Raji (cell line): ENCODE measurements around the gene ERBB3.
A peak's percentile ranks its signal among the peaks of the same experiment; 100 is the strongest.

Source experiments
- POLR2A ChIP-seq: IDR thresholded peaks from 2 replicates; pipeline ENCODE4 v1.6.1; 2011; ENCODE audit warnings: low read depth, low read length, control low read depth; ENCODE audit not compliant: insufficient read depth

The ERBB3 gene

GRCh38 chr12:56120158-56120846 lies 40.3 kb downstream of the ERBB3 start:
- no peak for TF ChIP-seq POLR2A

GRCh38 chr12:56121204-56121870 lies 41.4 kb downstream of the ERBB3 start:
- no peak for TF ChIP-seq POLR2A

DNA sequence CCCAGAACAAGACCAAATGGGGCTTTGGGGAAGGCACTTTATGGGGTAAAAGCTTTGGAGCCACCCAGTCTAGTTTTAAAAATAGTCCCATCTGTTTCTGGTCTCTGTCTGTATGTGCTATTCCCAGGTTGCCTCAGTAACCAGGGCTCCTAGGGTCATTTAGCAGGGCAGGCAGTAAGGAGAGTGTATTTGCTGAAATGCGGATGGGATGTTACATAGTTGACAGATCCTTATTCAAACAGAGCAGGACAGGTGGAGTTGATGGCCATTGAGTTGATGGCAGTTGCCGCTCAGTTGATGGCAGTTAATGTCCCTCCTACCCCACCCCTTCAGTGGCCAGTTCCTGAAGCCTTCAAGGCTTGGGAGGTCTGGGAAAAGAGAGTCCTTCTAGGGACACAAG lies 42.7 kb downstream of the ERBB3 start:
- TF ChIP-seq POLR2A: no peak

GRCh38 chr12:56124133-56124532 lies 44.2 kb downstream of the ERBB3 start:
- no peak for TF ChIP-seq POLR2A

DNA sequence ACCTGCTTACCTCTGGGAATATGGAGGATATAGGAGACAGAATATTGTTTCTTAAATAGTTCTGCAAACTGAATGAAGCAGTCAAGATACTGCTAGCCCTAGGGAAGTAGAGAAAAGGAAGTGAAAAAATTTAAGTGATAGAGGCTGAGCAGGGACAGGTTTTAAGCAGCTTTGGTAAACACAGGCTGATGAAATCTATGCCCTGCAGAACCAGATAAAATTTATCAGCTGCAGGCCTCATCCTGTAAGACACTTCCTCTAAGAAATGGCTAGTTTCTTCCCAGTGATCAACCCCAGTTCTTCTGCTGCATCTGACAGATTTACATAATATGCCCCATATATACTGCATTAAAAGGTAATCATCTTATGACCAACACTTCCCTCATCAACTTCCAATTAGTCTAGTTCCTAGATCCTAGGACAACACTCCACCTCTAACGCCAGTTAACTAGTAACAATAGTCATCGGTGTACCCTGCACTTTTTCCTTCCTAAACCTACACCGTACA lies 46.8 kb downstream of the ERBB3 start:
- TF ChIP-seq POLR2A: no peak

- TF ChIP-seq POLR2A: no peak
These were observed 47.5 kb downstream of the ERBB3 start for GRCh38 chr12:56127485-56127887.

DNA sequence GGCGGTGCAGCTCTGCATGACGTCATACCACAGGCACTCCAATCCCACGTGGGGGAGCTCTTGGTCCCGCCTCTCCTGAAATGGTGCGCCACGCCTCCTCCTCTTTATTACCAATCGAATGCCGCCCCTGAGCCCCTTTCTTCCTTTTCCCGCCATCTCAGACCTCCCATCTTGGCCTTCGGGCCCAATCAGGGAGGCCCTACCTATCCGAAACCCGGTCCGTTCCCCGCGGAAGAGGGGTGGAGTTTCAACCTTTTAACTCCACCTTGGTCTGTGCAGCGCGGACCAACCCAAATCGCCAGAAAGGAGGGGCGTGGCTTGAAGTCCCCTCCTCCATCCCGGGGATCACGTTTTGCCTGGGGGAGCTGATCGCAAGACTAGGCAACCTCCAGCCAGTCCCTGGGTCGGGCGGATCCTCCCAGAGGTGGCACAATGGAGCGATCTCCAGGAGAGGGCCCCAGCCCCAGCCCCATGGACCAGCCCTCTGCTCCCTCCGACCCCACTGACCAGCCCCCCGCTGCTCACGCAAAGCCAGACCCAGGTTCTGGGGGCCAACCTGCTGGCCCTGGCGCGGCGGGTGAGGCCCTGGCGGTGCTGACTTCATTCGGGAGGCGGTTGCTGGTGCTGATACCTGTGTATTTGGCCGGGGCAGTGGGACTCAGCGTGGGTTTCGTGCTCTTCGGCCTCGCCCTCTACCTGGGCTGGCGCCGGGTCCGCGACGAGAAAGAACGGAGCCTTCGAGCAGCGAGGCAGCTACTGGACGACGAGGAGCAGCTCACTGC lies 48.1 kb downstream of the ERBB3 start, which contains the start of gene ESYT1:
TSS of gene ESYT1 (plus strand) at position 380 of the 782 bp plus-strand sequence. CDS start at position 433, 53 bp downstream.
- peak; percentile 87 for TF ChIP-seq POLR2A

- TF ChIP-seq POLR2A: no peak
These were observed 48.8 kb downstream of the ERBB3 start for GRCh38 chr12:56128670-56129205.

DNA sequence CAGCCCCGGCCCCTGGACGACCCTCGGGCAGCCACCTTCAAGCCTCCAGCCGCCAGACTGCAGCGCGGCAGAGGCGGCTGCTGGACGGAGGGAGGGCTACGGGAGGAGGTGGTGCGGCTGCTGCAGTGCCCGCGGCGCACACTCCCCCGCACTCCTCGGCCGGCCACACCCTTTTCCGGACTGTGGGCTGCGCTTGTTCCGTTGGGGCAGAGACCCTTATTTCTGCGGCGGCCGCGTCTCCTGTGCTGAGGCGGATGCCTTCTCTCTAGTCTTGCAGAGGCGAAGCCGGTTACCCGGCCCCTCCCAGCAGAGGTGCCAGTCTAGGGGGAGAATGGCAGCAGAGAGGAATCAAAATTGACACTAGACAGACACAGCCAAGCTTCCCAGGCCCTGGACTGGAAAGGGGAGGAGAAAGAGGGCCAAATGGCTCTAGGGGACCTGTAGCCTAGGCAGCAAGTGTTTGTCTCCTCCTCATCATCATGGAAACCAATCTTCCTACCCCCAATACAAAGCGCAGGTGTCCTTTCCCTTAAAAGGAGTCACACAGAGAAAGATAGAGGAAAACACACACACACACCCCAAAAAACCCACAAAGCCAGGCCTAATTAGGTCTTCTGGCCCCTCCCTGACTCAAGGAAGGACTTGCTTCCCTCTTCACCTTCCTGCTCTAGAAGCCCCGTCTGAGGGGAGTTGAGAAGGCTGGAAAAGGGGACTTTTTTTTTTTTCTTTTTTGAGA lies 49.4 kb downstream of the ERBB3 start:
- peak; percentile 41; the same call in 1 of the 2 replicates for TF ChIP-seq POLR2A

DNA sequence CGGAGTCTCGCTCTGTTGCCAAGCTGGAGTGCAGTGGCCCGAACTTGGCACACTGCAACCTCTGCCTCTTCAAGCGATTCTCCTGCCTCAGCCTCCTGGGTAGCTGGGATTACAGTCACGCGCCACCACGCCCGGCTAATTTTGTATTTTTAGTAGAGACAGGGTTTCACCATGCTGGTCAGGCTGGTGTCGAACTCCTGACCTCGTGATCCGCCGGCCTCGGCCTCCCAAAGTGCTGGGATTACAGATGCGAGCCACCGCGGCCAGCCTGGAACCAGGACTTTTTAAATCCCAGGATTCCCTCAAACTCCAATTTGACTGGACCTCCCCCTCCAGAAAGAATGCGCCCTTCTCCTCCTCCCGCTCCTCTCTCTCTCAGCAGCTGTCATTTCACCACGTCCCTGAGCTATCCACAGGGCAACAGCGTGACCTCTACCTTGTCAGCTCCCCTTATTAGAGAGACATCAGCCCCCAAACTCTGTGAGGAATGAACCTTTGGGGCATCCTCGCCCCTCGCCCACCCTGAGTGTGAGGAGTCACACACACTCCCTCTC lies 50.1 kb downstream of the ERBB3 start:
- TF ChIP-seq POLR2A: no peak

GRCh38 chr12:56130876-56131275 lies 50.9 kb downstream of the ERBB3 start:
- no peak for TF ChIP-seq POLR2A

GRCh38 chr12:56134897-56135296 lies 54.9 kb downstream of the ERBB3 start:
- TF ChIP-seq POLR2A: no peak

- no peak for TF ChIP-seq POLR2A
These were observed 58.0 kb downstream of the ERBB3 start for GRCh38 chr12:56137853-56138571.

DNA sequence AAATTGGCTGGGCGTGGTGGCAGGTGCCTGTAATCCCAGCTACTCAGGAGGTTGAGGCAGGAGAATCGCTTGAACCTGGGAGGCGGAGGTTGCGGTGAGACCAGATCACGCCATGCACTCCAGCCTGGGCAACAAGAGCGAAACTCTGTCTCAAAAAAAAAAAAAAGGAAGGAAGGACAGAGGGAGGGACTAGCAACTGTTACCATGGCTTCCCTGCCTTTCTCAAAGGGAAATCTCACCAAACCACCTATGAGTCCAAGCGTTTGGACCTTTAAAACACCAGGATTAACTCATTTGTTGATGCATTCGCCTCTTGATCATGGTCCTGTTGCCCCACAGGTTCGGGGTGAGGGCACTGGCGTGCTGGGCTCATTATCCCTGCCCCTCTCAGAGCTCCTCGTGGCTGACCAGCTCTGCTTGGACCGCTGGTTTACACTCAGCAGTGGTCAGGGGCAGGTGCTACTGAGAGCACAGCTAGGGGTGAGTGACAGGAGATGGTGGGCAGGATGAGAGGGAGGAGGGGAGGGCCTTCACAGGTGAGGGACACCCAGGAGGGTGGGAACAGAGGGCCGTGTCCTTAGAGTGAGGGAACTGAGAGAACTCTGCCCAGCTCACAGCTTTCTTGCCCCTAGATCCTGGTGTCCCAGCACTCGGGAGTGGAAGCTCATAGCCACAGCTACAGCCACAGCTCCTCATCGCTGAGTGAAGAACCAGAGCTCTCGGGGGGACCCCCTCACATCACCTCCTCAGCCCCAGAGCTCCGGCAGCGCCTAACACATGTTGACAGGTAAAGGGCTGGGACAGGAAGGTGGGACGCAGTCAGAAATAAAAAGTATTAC lies 62.2 kb downstream of the ERBB3 start:
- no peak for TF ChIP-seq POLR2A
